ENCODE measurements around the gene ZNF512B.

ZNF512B gene

GRCh38 chr20:63958471-63958870 lies 11.3 kb downstream of the ZNF512B start:
- no peak overlapping the region for H3K27ac ChIP-seq (ENCODE audit: low read depth, low read length)
- H3K4me2 ChIP-seq (ENCODE audit: low read length) = no peak overlapping the region
- H2BK5ac ChIP-seq (ENCODE audit: low read length) = no peak overlapping the region
- DNase-seq = no peak
- no peak overlapping the region for H3K9ac ChIP-seq (ENCODE audit: low read length)
- no peak overlapping the region for H4K5ac ChIP-seq (ENCODE audit: low read length)
- no peak overlapping the region for H2AK5ac ChIP-seq (ENCODE audit: low read length)
- H2BK15ac ChIP-seq (replicated peaks; ENCODE audit: low read depth) = no peak overlapping the region
- no peak overlapping the region for H3K18ac ChIP-seq (ENCODE audit: low read length)
- H3K4me1 ChIP-seq (ENCODE audit: control insufficient read depth, low read depth, low read length) = no peaks in the 10 kb centered on the region
- peaks cover 24% of the 10 kb centered on the region for H3K79me2 ChIP-seq (ENCODE audit: control insufficient read depth, insufficient read depth, low read length)
- no peak overlapping the region for H3K56ac ChIP-seq (ENCODE audit: low read length)
- no peak overlapping the region for H3K23ac ChIP-seq (ENCODE audit: low read length)
- H3K4ac ChIP-seq (ENCODE audit: low read depth, low read length) = no peak overlapping the region
- H2BK120ac ChIP-seq (ENCODE audit: low read depth, low read length) = no peak overlapping the region
- WGBS (ENCODE audit: extremely low coverage, insufficient coverage, low lambda C conversion rate) = no CpG with 5 or more reads among the region's 4 CpGs
- no peak overlapping the region for H4K8ac ChIP-seq (ENCODE audit: low read depth, low read length)
- H3K36me3 ChIP-seq (ENCODE audit: control insufficient read depth, insufficient read depth, low read length) = no peaks in the 10 kb centered on the region
- no peak overlapping the region for H3K4me3 ChIP-seq (ENCODE audit: low read length)
- no peaks in the 10 kb centered on the region for H3K27me3 ChIP-seq (ENCODE audit: insufficient read depth, low read length, poor library complexity)
- peaks cover 14% of the 10 kb centered on the region for H3K79me1 ChIP-seq (ENCODE audit: low read length)

- Histone ChIP-seq H2BK5ac (ENCODE audit: low read length) (no peak overlapping the region), H3K79me1 (ENCODE audit: low read length) (peaks cover 14% of the 10 kb centered on the region), H2BK15ac (replicated peaks; ENCODE audit: low read depth) (no peak overlapping the region), H3K56ac (ENCODE audit: low read length) (no peak overlapping the region), H3K4me1 (ENCODE audit: control insufficient read depth, low read depth, low read length) (no peaks in the 10 kb centered on the region), H3K27ac (ENCODE audit: low read depth, low read length) (no peak overlapping the region), H3K18ac (ENCODE audit: low read length) (no peak overlapping the region), H4K8ac (ENCODE audit: low read depth, low read length) (no peak overlapping the region), H3K23ac (ENCODE audit: low read length) (no peak overlapping the region), H3K36me3 (ENCODE audit: control insufficient read depth, insufficient read depth, low read length) (no peaks in the 10 kb centered on the region), H2BK120ac (ENCODE audit: low read depth, low read length) (no peak overlapping the region), H3K4me3 (ENCODE audit: low read length) (no peak overlapping the region), H3K4me2 (ENCODE audit: low read length) (no peak overlapping the region), H3K9ac (ENCODE audit: low read length) (no peak overlapping the region), H4K5ac (ENCODE audit: low read length) (no peak overlapping the region), H3K27me3 (ENCODE audit: insufficient read depth, low read length, poor library complexity) (no peaks in the 10 kb centered on the region), H3K79me2 (ENCODE audit: control insufficient read depth, insufficient read depth, low read length) (peaks cover 24% of the 10 kb centered on the region), H2AK5ac (ENCODE audit: low read length) (no peak overlapping the region), H3K4ac (ENCODE audit: low read depth, low read length) (no peak overlapping the region)
- no CpG with 5 or more reads among the region's 13 CpGs for WGBS (ENCODE audit: extremely low coverage, insufficient coverage, low lambda C conversion rate)
- DNase-seq = peak; percentile 87
These were observed 11.9 kb downstream of the ZNF512B start for GRCh38 chr20:63957690-63958441.

- H4K8ac ChIP-seq (ENCODE audit: low read depth, low read length) = no peak overlapping the region
- peak overlapping the region; percentile 6 for H3K27ac ChIP-seq (ENCODE audit: low read depth, low read length)
- DNase-seq = peak; percentile 90
- H3K4me2 ChIP-seq (ENCODE audit: low read length) = peak overlapping the region; percentile 74
- peak overlapping the region; percentile 76 for H3K9ac ChIP-seq (ENCODE audit: low read length)
- H3K36me3 ChIP-seq (ENCODE audit: control insufficient read depth, insufficient read depth, low read length) = no peaks in the 10 kb centered on the region
- H2BK15ac ChIP-seq (replicated peaks; ENCODE audit: low read depth) = no peak overlapping the region
- H4K5ac ChIP-seq (ENCODE audit: low read length) = no peak overlapping the region
- H2BK120ac ChIP-seq (ENCODE audit: low read depth, low read length) = no peak overlapping the region
- H3K23ac ChIP-seq (ENCODE audit: low read length) = no peak overlapping the region
- H3K4me1 ChIP-seq (ENCODE audit: control insufficient read depth, low read depth, low read length) = no peaks in the 10 kb centered on the region
- peak overlapping the region; percentile 79 for H3K56ac ChIP-seq (ENCODE audit: low read length)
- no peak overlapping the region for H3K4ac ChIP-seq (ENCODE audit: low read depth, low read length)
- no peak overlapping the region for H2BK5ac ChIP-seq (ENCODE audit: low read length)
- WGBS (ENCODE audit: extremely low coverage, insufficient coverage, low lambda C conversion rate) = no CpG with 5 or more reads among the region's 28 CpGs
- no peak overlapping the region for H2AK5ac ChIP-seq (ENCODE audit: low read length)
- H3K18ac ChIP-seq (ENCODE audit: low read length) = no peak overlapping the region
- H3K79me1 ChIP-seq (ENCODE audit: low read length) = peaks cover 16% of the 10 kb centered on the region
- no peak overlapping the region for H3K4me3 ChIP-seq (ENCODE audit: low read length)
- peaks cover 31% of the 10 kb centered on the region for H3K79me2 ChIP-seq (ENCODE audit: control insufficient read depth, insufficient read depth, low read length)
- no peaks in the 10 kb centered on the region for H3K27me3 ChIP-seq (ENCODE audit: insufficient read depth, low read length, poor library complexity)
These were observed 12.6 kb downstream of the ZNF512B start for GRCh38 chr20:63957004-63957689.

GRCh38 chr20:63956664-63957003 lies 13.1 kb downstream of the ZNF512B start:
- Histone ChIP-seq H3K27ac (ENCODE audit: low read depth, low read length) (no peak overlapping the region), H3K9ac (ENCODE audit: low read length) (peak overlapping the region; percentile 76), H3K79me2 (ENCODE audit: control insufficient read depth, insufficient read depth, low read length) (peaks cover 35% of the 10 kb centered on the region), H2BK15ac (replicated peaks; ENCODE audit: low read depth) (no peak overlapping the region), H2BK5ac (ENCODE audit: low read length) (no peak overlapping the region), H3K4me2 (ENCODE audit: low read length) (peak overlapping the region; percentile 74), H3K4me1 (ENCODE audit: control insufficient read depth, low read depth, low read length) (no peaks in the 10 kb centered on the region), H3K79me1 (ENCODE audit: low read length) (peaks cover 16% of the 10 kb centered on the region), H3K4me3 (ENCODE audit: low read length) (peak overlapping the region; percentile 35), H3K4ac (ENCODE audit: low read depth, low read length) (no peak overlapping the region), H4K5ac (ENCODE audit: low read length) (no peak overlapping the region), H3K27me3 (ENCODE audit: insufficient read depth, low read length, poor library complexity) (no peaks in the 10 kb centered on the region), H3K56ac (ENCODE audit: low read length) (peak overlapping the region; percentile 79), H2AK5ac (ENCODE audit: low read length) (no peak overlapping the region), H3K18ac (ENCODE audit: low read length) (no peak overlapping the region), H3K36me3 (ENCODE audit: control insufficient read depth, insufficient read depth, low read length) (no peaks in the 10 kb centered on the region), H3K23ac (ENCODE audit: low read length) (no peak overlapping the region), H4K8ac (ENCODE audit: low read depth, low read length) (no peak overlapping the region), H2BK120ac (ENCODE audit: low read depth, low read length) (no peak overlapping the region)
- WGBS (ENCODE audit: extremely low coverage, insufficient coverage, low lambda C conversion rate) = no CpG with 5 or more reads among the region's 15 CpGs
- no peak for DNase-seq

GRCh38 chr20:63955827-63956663 lies 13.7 kb downstream of the ZNF512B start, which contains the start of gene UCKL1:
TSS of gene UCKL1 (minus strand) at chr20:63956416. CDS start at chr20:63956372, 44 bp downstream.
- Histone ChIP-seq H3K4ac (ENCODE audit: low read depth, low read length) (peak within 1 kb of the TSS; percentile 21), H3K27ac (ENCODE audit: low read depth, low read length) (peak within 1 kb of the TSS; percentile 43), H3K79me1 (ENCODE audit: low read length) (peaks cover 16% of the 10 kb centered on the region), H3K56ac (ENCODE audit: low read length) (peak within 1 kb of the TSS; percentile 100), H4K8ac (ENCODE audit: low read depth, low read length) (no peak within 1 kb of the TSS), H3K27me3 (ENCODE audit: insufficient read depth, low read length, poor library complexity) (no peaks in the 10 kb centered on the region), H3K23ac (ENCODE audit: low read length) (peak within 1 kb of the TSS; percentile 90), H2AK5ac (ENCODE audit: low read length) (no peak within 1 kb of the TSS), H3K4me1 (ENCODE audit: control insufficient read depth, low read depth, low read length) (no peaks in the 10 kb centered on the region), H2BK5ac (ENCODE audit: low read length) (peak within 1 kb of the TSS; percentile 69), H3K36me3 (ENCODE audit: control insufficient read depth, insufficient read depth, low read length) (no peaks in the 10 kb centered on the region), H3K79me2 (ENCODE audit: control insufficient read depth, insufficient read depth, low read length) (peaks cover 39% of the 10 kb centered on the region), H3K18ac (ENCODE audit: low read length) (peak within 1 kb of the TSS; percentile 75), H4K5ac (ENCODE audit: low read length) (no peak within 1 kb of the TSS), H2BK120ac (ENCODE audit: low read depth, low read length) (no peak within 1 kb of the TSS), H3K4me2 (ENCODE audit: low read length) (peak within 1 kb of the TSS; percentile 83), H3K4me3 (ENCODE audit: low read length) (peak within 1 kb of the TSS; percentile 97), H3K9ac (ENCODE audit: low read length) (peak within 1 kb of the TSS; percentile 98), H2BK15ac (replicated peaks; ENCODE audit: low read depth) (no peak within 1 kb of the TSS)
- peak; percentile 95 for DNase-seq
- no CpG with 5 or more reads among the region's 105 CpGs for WGBS (ENCODE audit: extremely low coverage, insufficient coverage, low lambda C conversion rate)

All from mesendoderm (in vitro differentiated cells).